NCI-H146 (cell line): Measurements from ENCODE around the gene RUBCN.
"Not testable (repeated sequence)": the region's sequence is repeated elsewhere in the genome, so short reads cannot be mapped to it uniquely, and the experiment has no call there.

ENCODE experiments used
- DNase-seq: peaks from one replicate; lab custom pipeline; 2025; lab: John Stamatoyannopoulos, UW

The RUBCN gene

GRCh38 chr3:197685546-197685945, 51.2 kb downstream of the RUBCN start:
- DNase-seq: no peak

GRCh38 chr3:197683191-197683590, 53.5 kb downstream of the RUBCN start:
- no peak for DNase-seq

- no peak for DNase-seq
These were observed 54.0 kb downstream of the RUBCN start for GRCh38 chr3:197682713-197683112.

- no peak for DNase-seq
These were observed 55.7 kb downstream of the RUBCN start for GRCh38 chr3:197680955-197681521.

GRCh38 chr3:197675951-197676350, 60.8 kb downstream of the RUBCN start:
- DNase-seq: no peak

DNA sequence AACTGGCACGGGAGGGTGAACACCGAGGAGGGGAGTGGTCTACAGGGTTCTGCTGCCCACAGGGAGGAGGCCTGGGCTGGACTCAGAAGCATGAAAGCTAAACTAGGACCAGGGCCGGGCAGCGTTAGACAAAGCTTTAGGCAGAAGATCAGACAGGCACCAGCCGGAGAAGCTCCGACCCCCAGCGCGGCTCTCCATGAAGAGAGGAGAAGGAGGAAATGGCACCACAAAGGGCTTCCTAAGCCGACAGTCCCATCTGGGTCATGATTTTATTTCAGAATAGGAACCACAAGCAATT, 61.2 kb downstream of the RUBCN start:
- DNase-seq: no peak

- DNase-seq: no peak
These were observed 61.8 kb downstream of the RUBCN start for GRCh38 chr3:197674741-197675562.

DNA sequence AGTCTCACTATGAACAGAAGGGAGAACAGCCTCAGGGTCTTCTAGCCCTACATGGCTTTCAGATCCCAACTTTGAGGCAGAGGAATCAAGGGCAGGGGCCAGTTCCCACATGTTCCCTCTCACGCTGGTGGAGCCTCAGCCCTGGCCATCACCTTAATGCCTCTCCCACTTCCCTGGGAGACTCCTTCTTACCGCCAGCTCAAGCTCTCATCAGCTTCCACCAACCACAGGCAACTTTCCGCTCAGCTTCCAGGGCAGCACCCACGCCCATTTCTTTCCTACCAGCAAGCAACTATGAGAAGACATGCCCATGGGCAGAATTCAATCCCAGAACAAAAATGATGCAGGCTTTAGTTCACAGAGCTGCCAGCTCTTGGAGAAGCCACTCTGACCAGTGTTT, 63.5 kb downstream of the RUBCN start:
- DNase-seq: no peak

GRCh38 chr3:197670361-197670760, 66.3 kb downstream of the RUBCN start:
- no peak for DNase-seq

DNA sequence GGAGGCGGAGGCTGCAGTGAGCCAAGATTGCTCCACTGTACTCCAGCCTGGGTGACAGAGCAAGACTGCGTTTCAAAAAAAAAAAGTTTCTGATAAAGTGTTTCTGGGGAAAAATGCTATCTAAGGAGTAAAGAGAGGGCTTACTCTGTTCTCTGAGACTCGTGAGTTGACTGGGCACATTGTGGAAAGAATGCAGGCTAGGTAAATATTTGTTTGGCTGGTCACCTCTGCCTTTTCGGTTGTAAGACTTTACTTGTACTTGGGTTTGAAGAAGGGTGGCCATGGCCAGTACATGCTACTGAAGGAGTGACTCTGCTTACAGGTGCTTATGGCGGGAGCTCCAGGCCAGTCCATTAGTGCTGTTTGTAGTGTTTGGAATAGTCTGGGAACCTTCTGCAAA, 68.7 kb downstream of the RUBCN start:
- no peak for DNase-seq

DNA sequence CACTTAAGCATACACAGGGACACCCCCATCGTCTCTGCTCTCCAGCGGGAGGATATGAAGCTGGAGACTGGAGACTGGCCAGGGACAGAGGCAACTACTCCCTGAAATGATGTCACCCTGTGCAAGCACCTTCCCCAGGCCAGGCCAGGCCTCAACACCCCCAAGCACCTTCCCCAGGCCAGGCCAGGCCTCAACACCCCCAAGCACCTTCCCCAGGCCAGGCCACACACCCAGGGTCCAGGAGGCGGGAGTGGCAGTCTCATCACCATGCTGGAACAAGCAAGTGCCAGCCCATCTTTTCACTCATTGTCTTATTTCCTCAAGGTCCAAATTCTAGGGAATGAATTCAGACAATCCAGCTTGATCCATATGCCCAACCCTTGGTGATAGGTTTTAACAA, 69.4 kb downstream of the RUBCN start:
- DNase-seq: not testable (repeated sequence)

- DNase-seq: not testable (repeated sequence)
These were observed 70.4 kb downstream of the RUBCN start for GRCh38 chr3:197666221-197666842.

- DNase-seq: not testable (repeated sequence)
These were observed 71.2 kb downstream of the RUBCN start for GRCh38 chr3:197665549-197665948.

- not testable (repeated sequence) for DNase-seq
These were observed 71.6 kb downstream of the RUBCN start for GRCh38 chr3:197665142-197665491.

DNA sequence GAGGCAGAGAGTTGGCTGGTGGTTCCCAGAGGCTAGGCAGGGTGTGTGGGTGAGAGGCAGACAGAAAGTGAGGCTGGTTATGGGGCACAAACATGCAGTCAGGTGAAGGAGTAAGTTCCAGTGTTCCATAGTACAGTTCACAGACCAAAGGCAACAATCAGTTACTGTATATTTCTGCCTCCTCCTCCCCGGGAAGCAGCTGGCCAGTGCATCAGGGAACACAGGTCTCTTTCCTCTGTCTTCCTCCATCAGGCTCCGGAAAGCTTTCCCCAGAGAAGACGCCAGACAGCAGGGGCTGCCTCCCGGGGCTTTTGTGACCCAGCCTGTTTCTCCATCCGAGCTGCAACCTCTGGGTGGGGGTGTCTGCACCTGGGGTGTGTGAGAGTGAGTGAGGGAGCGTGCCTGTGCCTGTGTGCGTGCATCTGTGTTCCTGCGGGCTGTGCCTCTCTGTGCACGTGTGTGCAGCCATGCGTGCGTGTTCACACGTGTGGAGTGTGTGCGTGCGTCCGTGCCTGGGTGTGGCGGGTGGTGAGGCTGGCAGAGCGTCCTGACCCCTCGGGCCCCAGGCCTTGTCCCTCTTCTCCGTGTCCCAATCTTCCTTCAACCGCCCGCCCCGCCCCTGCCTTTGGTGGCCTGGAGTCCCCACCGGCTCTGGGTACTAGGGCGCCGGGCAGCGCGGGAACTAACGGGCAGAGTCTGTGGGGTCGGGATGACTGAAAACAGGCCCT, 72.1 kb downstream of the RUBCN start:
- DNase-seq: not testable (repeated sequence)

- DNase-seq: not testable (repeated sequence)
These were observed 73.2 kb downstream of the RUBCN start for GRCh38 chr3:197663367-197664140.

DNA sequence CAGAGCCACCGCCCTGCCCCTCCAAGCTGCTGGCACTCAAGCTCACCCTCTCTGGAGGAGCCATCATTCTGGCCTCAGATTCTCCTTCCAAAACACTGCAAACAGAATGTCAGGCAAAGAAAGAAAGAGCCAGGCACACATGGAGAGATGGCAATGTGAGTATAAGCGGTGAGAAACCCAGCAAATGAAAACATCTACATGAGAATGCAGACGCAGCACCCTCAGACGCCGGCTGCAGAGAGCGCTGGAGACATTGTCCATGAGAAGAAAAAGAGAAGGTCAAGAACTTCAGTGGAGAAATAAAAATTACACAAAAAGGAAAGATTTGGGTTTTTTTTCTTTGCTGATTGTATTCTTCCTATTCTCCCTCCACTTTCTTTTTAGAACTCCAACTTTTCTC, 74.4 kb downstream of the RUBCN start:
- DNase-seq: not testable (repeated sequence)

GRCh38 chr3:197661874-197662273, 74.8 kb downstream of the RUBCN start:
- not testable (repeated sequence) for DNase-seq

GRCh38 chr3:197661234-197661834, 75.4 kb downstream of the RUBCN start:
- not testable (repeated sequence) for DNase-seq

DNA sequence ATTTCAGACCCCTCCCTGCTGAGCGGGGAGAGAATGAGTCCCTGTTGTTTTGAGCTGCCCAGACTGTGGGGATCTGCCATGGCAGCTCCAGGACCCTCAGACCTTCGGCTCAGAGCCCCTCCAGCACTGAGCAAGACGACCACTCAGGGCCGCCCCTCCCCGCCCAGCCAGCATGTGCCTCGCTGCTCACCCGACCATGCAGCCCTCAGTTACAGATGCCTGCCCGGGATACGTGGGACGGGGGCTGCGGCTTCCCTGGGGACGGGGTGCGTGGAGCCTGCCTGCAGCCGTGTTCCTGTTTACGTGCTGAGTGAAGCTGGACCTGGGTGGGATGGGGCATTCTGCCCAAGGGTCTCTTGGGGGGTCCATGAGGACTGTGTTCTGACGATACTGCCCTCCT, 77.0 kb downstream of the RUBCN start:
- not testable (repeated sequence) for DNase-seq

DNA sequence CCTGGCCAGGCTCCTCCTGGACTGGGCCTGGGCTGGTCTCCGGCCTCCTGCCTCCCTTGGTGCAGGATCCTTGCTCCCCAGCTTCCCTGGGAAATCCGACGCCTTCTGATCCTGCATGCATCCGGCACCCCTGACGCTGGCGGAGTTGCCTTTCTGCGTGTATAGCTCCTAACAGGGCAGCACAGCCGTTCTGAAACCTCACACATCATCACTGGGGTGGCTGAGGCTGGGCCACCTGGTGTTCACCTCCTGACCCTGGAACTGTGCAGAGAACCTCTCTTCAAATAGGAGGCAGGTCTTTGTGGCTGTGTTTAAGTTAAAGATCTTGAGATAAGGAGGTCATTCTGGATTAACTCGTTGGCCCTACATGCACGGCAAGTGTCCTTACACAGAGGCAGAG, 77.6 kb downstream of the RUBCN start:
- DNase-seq: not testable (repeated sequence)

DNA sequence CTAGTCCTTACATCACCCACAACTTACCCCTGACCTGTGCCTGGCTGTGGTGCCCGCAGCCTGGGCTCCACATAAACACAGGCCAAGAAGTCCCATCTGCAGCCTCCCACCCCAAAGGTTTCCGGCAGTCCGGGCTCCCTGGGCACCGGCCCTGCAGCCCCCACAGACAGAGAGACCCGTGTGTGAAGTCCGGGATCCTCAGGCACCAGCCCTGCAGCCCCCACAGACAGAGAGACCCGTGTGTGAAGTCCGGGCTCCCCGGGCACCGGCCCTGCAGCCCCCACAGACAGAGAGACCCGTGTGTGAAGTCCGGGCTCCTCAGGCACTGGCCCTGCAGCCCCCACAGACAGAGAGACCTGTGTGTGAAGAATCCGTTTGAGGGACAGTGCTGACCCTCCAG, 78.0 kb downstream of the RUBCN start:
- not testable (repeated sequence) for DNase-seq
